Inferior parietal cortex (tissue), 1 donor: ENCODE results near the gene EIF1AD.

ENCODE experiments used
- DNase-seq: peaks from one replicate; pipeline ENCODE4 v3.0.0-alpha.2; 2016; ENCODE audit errors: extremely low spot score

The EIF1AD gene

GRCh38 chr11:66004186-66004585, 2.2 kb upstream of the EIF1AD start:
- no peak for DNase-seq

- no peak for DNase-seq
Measured at GRCh38 chr11:66003291-66003690, 1.3 kb upstream of the EIF1AD start.

- DNase-seq: peak; percentile 40
Measured at GRCh38 chr11:66002648-66003225, 780 bp upstream of the EIF1AD start.

- no peak for DNase-seq
Measured at GRCh38 chr11:65997286-65997685, 4.7 kb downstream of the EIF1AD start.

GRCh38 chr11:65992056-65992455, 9.9 kb downstream of the EIF1AD start:
- DNase-seq: no peak

- DNase-seq: peak; percentile 96
Measured at GRCh38 chr11:65988791-65989592, 13.0 kb downstream of the EIF1AD start.

- DNase-seq: no peak
Measured at GRCh38 chr11:65987336-65987735, 14.6 kb downstream of the EIF1AD start.

- DNase-seq: no peak
Measured at GRCh38 chr11:65983589-65983987, 18.4 kb downstream of the EIF1AD start.

- no peak for DNase-seq
Measured at GRCh38 chr11:65982824-65983588, 19.0 kb downstream of the EIF1AD start.

- DNase-seq: no peak
Measured at GRCh38 chr11:65981972-65982823, 19.8 kb downstream of the EIF1AD start.

GRCh38 chr11:65981101-65981740, 20.7 kb downstream of the EIF1AD start:
- DNase-seq: no peak

GRCh38 chr11:65979261-65979759, 22.6 kb downstream of the EIF1AD start:
- DNase-seq: no peak

GRCh38 chr11:65978391-65979238, 23.3 kb downstream of the EIF1AD start:
- DNase-seq: no peak

- no peak for DNase-seq
Measured at GRCh38 chr11:65977621-65978390, 24.2 kb downstream of the EIF1AD start.

- DNase-seq: no peak
Measured at GRCh38 chr11:65976216-65977176, 25.5 kb downstream of the EIF1AD start.

- no peak for DNase-seq
Measured at GRCh38 chr11:65975771-65976170, 26.2 kb downstream of the EIF1AD start.

GRCh38 chr11:65973439-65974110, 28.4 kb downstream of the EIF1AD start:
- no peak for DNase-seq

GRCh38 chr11:65972116-65972515, 29.8 kb downstream of the EIF1AD start:
- no peak for DNase-seq
